Erythroblast (primary cell): ENCODE results near the gene BCAT1.

Experiments
- DNase-seq, 2 experiments: peaks; one replicate each; lab custom pipeline; 2025; lab: John Stamatoyannopoulos, UW
- GATA1 ChIP-seq: IDR thresholded peaks from 2 replicates; pipeline ENCODE4 v1.6.1; 2011; ENCODE audit warnings: low read depth, mild to moderate bottlenecking, control low read depth, low read length, moderate library complexity
- POLR2A ChIP-seq: IDR thresholded peaks from 2 replicates; pipeline ENCODE4 v1.6.1; 2011; ENCODE audit warnings: mild to moderate bottlenecking, low read length

BCAT1 gene

DNA sequence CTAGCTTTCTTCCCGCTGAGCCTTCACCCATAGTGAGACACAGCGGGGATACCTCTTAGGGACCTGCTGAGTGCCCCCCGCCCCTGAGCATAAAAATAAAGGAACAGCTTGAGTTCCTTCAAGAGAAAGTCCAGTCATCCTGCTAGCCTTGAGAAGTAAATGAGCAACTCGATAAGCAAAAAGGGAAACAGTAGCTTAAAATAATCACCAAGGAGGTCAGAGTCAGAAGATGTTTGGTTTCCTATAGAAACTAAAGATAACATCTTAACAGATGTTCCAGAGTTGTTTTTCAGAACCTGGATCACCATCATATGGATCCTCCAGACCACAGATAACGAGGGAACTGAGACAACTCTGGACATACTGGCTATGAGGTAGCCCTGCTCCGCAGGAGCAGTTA is 94.0 kb downstream of the BCAT1 start:
- no peak for TF ChIP-seq POLR2A
- no peak for TF ChIP-seq GATA1
- DNase-seq = peak in 1 of 2 experiments; percentile 22

DNA sequence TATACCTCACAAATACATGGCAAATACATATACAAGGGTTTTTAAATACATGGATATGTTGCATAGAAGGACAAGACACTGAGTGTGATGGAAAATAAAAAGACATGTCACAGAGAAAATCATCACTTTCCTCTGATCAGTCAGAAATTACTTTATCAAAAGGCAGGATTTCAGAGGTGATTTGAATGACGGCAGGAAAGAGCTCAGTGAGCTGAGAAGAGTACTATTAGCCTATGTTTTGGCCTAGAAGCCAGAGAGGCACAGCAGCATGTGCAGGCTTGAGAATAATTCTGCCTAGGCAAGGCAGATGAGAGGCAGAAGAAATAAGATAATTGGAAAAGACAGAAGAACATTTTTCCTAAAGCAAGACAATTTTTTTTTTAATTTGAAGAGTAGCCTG is 94.9 kb downstream of the BCAT1 start:
- TF ChIP-seq POLR2A (no peak), GATA1 (no peak)
- DNase-seq = no peak

- DNase-seq = no peak
- no peak for TF ChIP-seq GATA1
- no peak for TF ChIP-seq POLR2A
Observed at GRCh38 chr12:24853588-24853987, 95.3 kb downstream of the BCAT1 start.

DNA sequence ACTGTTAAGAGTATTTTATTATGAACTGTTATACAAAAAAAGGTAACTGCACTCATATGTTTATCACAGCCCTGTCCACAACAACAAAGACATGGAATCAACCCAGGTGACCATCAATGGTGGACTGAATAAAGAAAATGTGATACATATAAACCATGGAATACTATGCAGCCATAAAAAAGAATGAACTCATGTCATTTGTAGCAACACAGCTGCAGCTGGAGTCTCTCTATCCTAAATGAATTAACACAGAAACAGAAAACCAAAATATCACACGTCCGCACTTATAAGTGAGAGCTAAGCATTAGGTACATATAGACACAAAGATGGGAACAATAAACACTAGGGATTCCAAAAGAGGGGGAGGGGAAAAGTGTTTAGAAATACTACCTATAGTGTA is 95.8 kb downstream of the BCAT1 start:
- TF ChIP-seq POLR2A (no peak), GATA1 (no peak)
- DNase-seq = no peak

GRCh38 chr12:24852420-24852819 is 96.5 kb downstream of the BCAT1 start:
- TF ChIP-seq POLR2A (no peak), GATA1 (no peak)
- peak in 1 of 2 experiments; percentile 21 for DNase-seq

- peak in 1 of 2 experiments; percentile 3 for DNase-seq
Observed at GRCh38 chr12:24851883-24852282, 97.0 kb downstream of the BCAT1 start.

GRCh38 chr12:24851341-24851740 is 97.6 kb downstream of the BCAT1 start:
- DNase-seq = no peak
- no peak for TF ChIP-seq GATA1
- no peak for TF ChIP-seq POLR2A

DNA sequence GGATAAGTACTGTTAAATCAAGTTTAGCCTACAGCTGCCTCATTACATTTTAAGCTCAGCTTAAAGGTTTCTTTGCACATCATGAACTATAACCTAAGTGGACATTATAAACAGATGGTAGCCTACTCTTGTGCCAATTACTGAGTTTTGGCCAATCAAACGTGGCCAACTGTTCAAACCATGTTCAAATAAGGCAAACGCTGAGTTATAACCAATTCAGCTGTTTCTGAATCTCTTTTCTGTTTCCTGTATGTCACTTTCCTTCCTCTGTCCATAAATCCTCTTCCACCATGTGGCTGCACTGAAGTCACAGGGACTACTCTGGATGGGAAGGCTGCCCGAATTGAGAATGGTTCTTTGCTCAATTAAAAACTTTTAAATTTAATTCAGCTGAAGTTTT is 98.4 kb downstream of the BCAT1 start:
- TF ChIP-seq GATA1 (no peak), POLR2A (no peak)
- DNase-seq = no peak

DNA sequence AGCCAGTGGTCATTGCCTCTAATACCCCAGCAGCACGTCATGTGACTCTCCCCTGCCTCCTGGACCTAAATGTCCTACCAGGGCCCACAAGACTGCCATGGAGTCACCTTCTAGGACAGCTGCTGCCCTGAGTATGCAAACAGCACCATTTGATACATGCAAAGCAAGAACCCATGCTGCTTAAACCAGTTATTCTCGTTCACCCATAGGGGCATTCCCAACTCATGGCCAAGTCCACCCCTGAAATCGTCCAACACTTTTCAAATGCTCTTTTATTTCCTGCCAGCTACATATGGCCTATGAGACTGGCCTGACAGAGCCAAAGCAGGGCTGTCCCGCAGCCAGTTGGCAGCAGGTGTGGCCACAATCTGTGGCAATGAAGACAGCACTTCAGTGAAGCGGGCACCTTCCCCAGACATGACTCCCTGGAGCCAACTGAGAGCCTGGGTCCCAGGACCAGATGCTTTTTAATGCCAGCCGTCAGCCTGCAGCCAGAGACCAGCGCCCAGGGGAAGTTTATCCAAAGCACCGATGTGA is 99.9 kb downstream of the BCAT1 start:
- DNase-seq = no peak
- TF ChIP-seq POLR2A (no peak), GATA1 (no peak)

- TF ChIP-seq GATA1 (no peak), POLR2A (no peak)
- no peak for DNase-seq
Observed at GRCh38 chr12:24846689-24847088, 102.2 kb downstream of the BCAT1 start.

GRCh38 chr12:24845615-24846014 is 103.3 kb downstream of the BCAT1 start:
- peak in 1 of 2 experiments; percentile 16 for DNase-seq
- TF ChIP-seq GATA1 (no peak), POLR2A (no peak)

- no peak for DNase-seq
Observed at GRCh38 chr12:24840046-24840800, 108.7 kb downstream of the BCAT1 start.

GRCh38 chr12:24839268-24839791 is 109.6 kb downstream of the BCAT1 start:
- DNase-seq = no peak
- TF ChIP-seq GATA1 (no peak), POLR2A (no peak)

More at GRCh38 chr12:24840046-24840800, 108.7 kb downstream of the BCAT1 start:
- no peak for TF ChIP-seq POLR2A
- no peak for TF ChIP-seq GATA1

DNA sequence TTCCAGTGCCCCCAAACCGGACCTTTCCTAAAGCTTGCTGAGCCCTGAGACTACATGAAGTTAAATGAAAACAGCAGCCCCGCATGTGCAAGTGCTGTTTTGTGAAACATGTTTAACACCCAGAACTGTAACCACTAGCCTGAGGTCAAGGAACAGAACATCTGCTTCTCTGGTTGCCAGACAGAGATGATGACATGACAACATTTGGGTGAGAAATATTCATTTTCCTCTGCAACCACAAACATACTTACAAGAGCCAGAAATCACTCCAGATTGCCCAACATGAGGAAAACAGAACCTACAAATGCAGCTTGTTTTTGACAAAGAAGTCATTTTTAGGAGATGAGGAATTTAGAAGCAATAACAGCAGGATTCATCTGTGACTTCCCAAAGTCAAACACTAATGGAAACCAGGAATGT is 110.4 kb downstream of the BCAT1 start:
- peak in 1 of 2 experiments; percentile 5 for DNase-seq

More for the DNA sequence above, 110.4 kb downstream of the BCAT1 start:
- TF ChIP-seq GATA1 = no peak
- TF ChIP-seq POLR2A = no peak
